SK-N-DZ (cell line): ENCODE measurements around the gene MTG2.
"Not testable (repeated sequence)": the region's sequence is repeated elsewhere in the genome, so short reads cannot be mapped to it uniquely, and the experiment has no call there.

Source experiments
- DNase-seq: peaks from one replicate; pipeline ENCODE4 v3.0.0-alpha.2; 2015; ENCODE audit warnings: low spot score

Gene MTG2

GRCh38 chr20:62143957-62144825, 38.6 kb upstream of the MTG2 start:
- peak; percentile 56 for DNase-seq

DNA sequence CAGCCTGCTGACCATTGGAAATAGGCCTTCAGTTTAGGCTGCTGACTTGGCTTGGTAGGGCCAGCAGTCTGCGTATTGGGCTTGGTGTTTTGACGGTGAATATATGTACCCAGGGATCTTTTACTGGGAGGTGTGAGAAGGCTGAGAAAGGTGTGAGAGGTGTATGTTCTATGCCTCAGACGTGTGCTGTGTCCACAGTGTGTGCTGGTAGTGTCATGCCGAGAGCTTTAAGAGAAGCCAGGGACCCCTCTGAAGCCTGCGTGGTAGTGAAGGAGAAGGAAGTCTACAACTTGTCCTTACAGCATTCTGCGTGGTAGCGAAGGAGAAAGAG, 37.2 kb upstream of the MTG2 start:
- no peak for DNase-seq

- DNase-seq = no peak
These were observed 36.6 kb upstream of the MTG2 start for GRCh38 chr20:62146019-62146755.

DNA sequence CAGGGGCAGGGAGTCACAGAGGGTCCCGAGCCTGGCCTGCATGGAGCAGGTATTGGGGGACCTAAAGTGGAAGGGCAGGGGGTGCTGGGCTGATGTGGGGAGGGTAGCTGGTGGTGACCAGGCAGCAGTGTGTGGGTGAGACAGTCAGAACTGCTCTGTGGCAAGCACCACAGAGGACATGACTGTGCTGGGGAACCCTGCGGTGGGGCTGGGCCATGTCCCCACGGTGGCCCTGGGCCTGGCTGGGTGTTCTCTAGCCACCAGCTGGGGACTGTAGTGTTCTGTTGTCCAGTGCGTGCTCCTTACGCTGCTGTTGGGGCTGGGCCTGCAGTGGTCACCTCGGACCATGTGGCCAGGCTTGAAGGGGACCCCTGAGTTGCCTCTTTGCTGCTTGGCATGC, 35.7 kb upstream of the MTG2 start:
- DNase-seq = no peak

- DNase-seq = no peak
These were observed 35.3 kb upstream of the MTG2 start for GRCh38 chr20:62147528-62147927.

GRCh38 chr20:62148383-62148782, 34.4 kb upstream of the MTG2 start:
- DNase-seq = not testable (repeated sequence)

- DNase-seq = no peak
These were observed 33.9 kb upstream of the MTG2 start for GRCh38 chr20:62148908-62149314.

GRCh38 chr20:62149532-62150309, 33.1 kb upstream of the MTG2 start:
- no peak for DNase-seq

DNA sequence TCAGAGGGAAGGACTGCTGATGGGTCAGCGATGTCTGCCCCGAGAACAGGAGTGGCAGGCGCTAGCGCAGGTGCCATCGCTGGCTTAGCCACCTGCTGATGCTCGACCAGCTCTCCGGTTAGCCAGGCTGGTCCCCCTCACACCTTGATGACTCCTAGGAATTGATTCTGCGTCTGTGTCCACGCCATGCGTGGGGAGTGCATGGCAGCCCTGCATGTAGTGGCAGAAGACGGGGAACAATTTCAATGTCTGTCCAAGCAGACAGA, 32.6 kb upstream of the MTG2 start:
- DNase-seq = no peak

DNA sequence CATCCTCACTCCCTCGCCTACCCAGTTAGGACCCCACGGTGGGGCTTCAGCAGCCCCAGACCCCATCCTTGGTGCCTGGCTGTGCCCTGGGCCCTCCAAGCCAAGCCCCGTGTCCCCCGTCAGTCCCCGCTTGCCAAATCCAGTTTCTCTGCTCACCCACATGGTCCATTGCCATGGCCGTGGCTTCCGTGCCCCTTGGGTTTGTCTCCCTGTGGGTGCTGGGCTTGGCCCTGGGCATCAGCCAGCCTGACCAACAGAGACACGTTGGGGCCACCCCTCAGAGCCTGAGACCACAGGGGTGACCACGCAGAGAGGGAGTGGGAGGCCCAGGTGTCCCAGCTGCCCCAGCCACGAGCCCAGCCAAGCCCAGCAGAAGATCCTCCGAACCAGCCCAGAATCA, 31.6 kb upstream of the MTG2 start:
- DNase-seq = no peak

DNA sequence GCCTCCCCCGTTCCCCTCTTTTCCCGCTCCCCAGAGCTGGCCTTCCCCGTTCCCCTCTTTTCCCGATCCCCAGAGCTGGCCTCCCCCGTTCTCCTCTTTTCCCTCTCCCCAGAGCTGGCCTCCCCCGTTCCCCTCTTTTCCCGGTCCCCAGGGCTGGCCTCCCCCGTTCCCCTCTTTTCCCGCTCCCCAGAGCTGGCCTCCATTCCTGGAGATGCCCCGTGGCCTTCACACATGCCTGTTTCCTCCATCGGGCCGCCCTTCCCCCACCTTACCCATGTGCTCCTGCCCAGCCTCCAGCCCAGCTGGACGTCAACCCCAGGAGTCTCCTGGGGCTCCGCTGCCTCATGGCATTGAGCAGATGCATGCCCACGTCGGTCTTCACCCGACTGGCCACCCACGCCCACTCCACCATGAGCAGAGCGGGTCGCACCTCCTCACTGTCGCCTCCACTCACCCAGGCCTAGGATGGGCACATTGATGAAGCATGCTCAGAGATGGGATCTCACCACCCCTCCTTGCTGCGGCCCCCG, 30.9 kb upstream of the MTG2 start:
- no peak for DNase-seq

DNA sequence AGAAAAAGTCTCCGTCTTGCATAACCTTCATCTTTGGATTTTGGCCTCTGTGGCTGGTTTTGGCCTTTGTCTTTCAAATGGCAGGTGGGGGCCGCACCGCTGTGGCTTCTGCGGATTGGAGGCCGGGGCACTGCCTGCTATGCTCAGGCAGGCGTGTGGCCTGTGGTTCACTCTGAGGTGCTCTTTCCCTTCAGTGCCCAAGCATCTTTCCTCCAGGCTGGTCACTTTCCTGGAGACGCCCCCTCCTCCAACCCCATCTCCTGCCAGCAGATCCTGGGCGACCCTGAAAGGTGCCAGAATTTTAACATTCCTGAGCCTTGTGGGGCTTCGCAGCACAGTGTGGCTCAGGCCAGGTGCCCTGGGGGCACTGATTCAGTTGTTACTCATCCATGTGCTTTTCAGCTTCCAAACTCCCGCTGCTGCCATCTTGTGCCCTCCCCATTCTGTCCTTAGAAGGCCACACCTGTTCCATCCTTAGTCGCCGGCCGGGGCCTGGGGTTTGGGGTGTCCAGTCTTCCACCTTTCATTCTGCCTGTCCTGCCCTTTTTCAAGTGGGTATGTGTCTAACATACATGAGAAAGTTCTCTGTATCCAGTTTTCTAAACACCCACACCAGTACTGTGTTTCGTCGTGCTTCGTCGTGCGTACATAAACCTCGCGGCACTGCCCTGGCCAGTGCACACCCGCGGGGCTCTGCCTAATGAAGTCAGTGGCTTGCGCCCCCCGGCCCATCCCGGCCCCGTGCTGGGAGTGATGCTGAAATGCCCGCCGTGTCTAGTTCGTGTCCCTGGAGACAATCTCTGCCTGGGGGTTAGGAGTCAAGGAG, 27.2 kb upstream of the MTG2 start:
- no peak for DNase-seq

DNA sequence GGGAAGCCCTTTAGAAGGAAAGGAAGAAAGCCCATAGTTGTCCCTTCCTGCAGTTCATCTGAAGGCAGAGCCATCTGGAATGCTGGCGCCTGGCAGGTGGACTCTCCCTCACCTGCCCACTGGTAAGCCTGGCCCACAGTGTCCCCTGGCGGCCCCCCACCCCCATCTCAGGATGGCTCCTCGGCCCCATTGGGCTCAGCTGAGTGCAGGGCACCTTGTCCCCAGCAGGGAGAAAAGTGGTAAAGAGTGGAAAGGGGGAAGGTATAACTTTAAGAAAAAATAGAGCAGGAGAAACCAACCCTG, 26.6 kb upstream of the MTG2 start:
- DNase-seq = no peak

DNA sequence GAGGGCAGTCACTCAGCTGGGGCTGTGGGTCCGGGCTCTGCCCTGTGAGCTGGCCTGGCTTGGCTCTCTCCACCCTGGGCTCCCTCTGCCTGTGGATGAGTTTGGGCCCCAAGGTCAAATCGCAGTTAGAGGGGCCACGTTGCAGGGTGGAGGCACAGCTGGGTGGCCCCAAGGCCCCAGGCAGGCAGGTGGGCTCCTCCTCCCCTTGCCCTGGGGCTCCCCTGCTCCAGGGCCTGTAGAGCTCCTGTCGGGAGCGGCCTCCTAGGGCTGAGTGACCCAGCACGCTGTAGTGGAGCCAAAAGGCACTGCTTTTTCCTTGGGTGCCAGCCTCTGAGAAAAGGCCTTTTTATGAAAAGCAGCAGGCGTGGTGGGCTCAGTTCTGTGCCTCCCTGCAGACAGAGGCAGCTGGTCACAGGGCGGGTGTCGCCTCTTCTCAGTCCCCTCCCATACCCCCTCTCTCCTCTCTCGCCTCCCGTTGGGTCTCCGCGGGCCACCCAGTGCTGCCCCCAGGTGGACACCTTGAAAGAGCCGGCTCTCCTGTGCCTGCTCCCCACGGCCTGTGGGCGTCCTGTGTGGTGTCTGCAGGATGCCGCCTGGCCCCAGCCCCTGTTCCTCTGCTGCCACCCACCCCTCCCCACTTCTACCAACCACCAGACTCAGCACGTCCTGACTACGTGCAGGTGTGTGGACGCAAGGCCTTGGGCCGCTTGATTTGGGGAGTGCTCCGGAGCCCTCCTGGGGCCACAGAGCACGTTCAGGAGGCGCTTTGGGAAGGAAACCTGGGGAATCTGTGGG, 26.0 kb upstream of the MTG2 start:
- peak; percentile 86 for DNase-seq

- no peak for DNase-seq
These were observed 25.3 kb upstream of the MTG2 start for GRCh38 chr20:62157387-62158087.

DNA sequence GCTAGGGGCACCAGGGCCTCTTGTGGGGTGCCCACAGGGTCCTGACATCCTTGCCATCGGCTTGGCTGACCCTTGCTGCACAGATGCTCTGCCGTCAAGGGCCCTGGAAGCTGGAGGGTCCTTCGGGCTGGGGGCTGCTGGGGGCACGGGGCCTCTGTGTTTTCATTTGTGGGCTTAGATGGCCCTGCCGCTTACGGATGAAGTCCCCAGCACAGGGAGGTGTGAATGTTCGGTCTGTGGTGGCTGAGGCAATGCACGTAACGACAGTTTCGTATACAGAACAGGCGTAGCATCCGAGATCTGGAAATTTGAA, 24.8 kb upstream of the MTG2 start:
- DNase-seq = no peak

DNA sequence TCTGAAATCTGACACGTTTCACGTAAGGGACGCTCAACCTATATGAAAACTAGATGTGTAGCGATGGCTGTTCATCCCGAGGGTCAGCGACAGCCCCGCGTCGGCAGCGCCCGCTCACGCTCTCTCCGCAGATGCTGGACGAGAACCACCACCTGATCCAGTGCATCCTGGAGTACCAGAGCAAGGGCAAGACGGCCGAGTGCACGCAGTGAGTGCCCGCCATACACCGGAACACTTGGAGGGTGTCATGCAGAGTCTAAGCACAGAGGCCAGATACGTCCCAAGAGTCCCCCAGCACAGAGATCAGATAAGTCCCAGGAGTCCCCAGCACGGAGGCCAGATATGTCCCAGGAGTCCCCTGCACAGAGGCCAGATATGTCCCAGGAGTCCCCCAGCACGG, 24.3 kb upstream of the MTG2 start:
- DNase-seq = no peak

DNA sequence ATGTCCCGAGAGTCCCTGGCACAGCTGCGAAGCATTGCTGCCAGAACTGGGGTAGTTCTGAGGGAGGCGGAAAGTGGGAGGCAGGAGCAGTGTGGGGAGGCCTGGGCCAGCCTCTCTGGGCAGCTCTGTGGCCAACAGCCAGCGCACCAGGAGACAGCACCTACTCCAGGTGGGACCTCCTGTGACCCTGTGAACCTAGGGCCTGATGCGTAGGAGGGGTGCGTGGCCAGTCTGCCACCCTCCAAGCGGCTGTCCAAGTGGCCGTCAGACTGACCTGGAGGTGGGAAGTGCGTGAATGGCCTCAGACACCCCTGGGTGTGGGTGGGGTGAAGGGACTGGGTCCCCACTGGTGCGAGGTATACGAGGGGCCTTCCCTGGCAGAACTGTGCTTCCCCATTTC, 23.8 kb upstream of the MTG2 start:
- no peak for DNase-seq

DNA sequence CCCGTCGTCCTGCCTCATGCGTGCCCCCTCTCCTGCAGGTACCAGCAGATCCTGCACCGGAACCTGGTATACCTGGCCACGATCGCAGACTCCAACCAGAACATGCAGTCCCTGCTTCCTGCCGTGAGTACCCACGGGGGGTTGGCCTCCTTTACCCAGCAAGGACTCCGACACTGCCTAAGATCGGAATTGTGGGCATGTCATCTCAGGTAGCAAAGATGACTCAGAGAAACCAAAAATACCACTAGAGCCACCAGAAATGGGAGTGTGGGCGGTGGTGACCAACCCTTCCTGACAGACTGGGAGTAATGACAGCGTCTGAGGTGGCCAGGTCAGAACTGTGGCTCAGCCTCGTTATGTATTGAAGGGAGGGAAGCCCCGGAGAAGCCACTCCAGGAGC, 23.0 kb upstream of the MTG2 start:
- no peak for DNase-seq

DNA sequence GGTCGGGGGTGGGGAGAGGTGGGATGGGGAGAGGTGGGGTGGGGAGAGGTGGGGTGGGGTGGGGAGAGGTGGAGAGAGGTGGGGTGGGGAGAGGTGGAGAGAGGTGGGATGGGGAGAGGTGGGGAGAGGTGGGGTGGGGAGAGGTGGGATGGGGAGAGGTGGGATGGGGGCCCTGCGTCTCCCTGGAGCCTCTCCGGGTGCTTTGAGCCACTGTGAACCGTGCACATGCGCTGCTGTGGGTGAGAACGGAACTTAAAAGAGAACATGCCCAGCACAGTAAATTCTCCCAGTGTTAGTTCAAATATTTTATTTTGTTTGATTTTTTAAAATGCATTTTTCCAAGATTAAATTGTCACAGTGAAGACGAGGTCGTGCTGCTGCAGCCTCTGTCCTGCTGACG, 22.6 kb upstream of the MTG2 start:
- DNase-seq = no peak

- no peak for DNase-seq
These were observed 22.0 kb upstream of the MTG2 start for GRCh38 chr20:62160876-62161275.
